Karpas-422 (cell line): Measurements from ENCODE around the gene RASSF3. TPM values are rescaled to one million over a fixed set of nuclear protein-coding genes. Genes with fewer than 3 reads are reported as not detected.
A peak's percentile ranks its signal among the peaks of the same experiment; 100 is the strongest.

Experiments
- DNase-seq: peaks from one replicate; pipeline ENCODE4 v3.0.0-alpha.2; 2015
- H2AFZ ChIP-seq: fragments of 200-600 bp; sonication (generic); 2 replicates; pipeline ENCODE4 v1.6.1; 2014; ENCODE audit warnings: antibody characterized with exemption, low read length, mixed read lengths
- H3K27ac ChIP-seq: fragments of 200-600 bp; sonication (generic); 2 replicates; pipeline ENCODE4 v1.5.1; 2014; ENCODE audit warnings: mild to moderate bottlenecking, low read length, moderate library complexity
- H3K27me3 ChIP-seq: fragments of 200-600 bp; sonication (generic); 2 replicates; pipeline ENCODE4 v1.6.1; 2014; ENCODE audit warnings: low read length, mixed read lengths
- H3K36me3 ChIP-seq: fragments of 200-600 bp; sonication (generic); 2 replicates; pipeline ENCODE4 v1.6.1; 2014; ENCODE audit warnings: low read length, mixed read lengths; ENCODE audit not compliant: insufficient read depth
- H3K4me1 ChIP-seq: fragments of 200-600 bp; sonication (generic); 2 replicates; pipeline ENCODE4 v1.6.1; 2014; ENCODE audit warnings: mild to moderate bottlenecking, low read length, mixed read lengths
- H3K4me2 ChIP-seq: fragments of 200-600 bp; sonication (generic); 2 replicates; pipeline ENCODE4 v1.6.1; 2014; ENCODE audit warnings: low read length, low read depth, mild to moderate bottlenecking; ENCODE audit not compliant: poor library complexity, severe bottlenecking
- H3K4me3 ChIP-seq: fragments of 200-600 bp; sonication (generic); 2 replicates; pipeline ENCODE4 v1.5.1; 2014; ENCODE audit warnings: mild to moderate bottlenecking, antibody characterized with exemption, low read length, mixed read lengths
- H3K79me2 ChIP-seq: fragments of 200-600 bp; sonication (generic); 2 replicates; pipeline ENCODE4 v1.6.1; 2014; ENCODE audit warnings: mild to moderate bottlenecking, low read length, mixed read lengths
- H3K9ac ChIP-seq: fragments of 200-600 bp; sonication (generic); 2 replicates; pipeline ENCODE4 v1.6.0; 2014; ENCODE audit warnings: low read length
- H3K9me2 ChIP-seq: fragments of 200-600 bp; sonication (generic), shearing (Covaris generic); replicated peaks from 2 replicates; pipeline ENCODE4 v1.6.0; 2014; ENCODE audit warnings: mild to moderate bottlenecking, low read length, moderate library complexity; ENCODE audit not compliant: insufficient read depth
- H3K9me3 ChIP-seq: fragments of 300-700, 200-600 bp; sonication (generic); 2 replicates; pipeline ENCODE4 v1.6.1; 2014; ENCODE audit warnings: low read length, mixed read lengths
- H4K20me1 ChIP-seq: fragments of 200-600 bp; sonication (generic); 2 replicates; pipeline ENCODE4 v1.6.1; 2014; ENCODE audit warnings: mild to moderate bottlenecking, antibody characterized with exemption, low read length, low read depth; ENCODE audit not compliant: insufficient read depth
- total RNA-seq: library from RNA; depleted of rRNA; stranded (reverse); fragments of >200 nt; shearing (Covaris generic); gene quantifications from 2 replicates; pipeline ENCODE4 v1.2.3, GENCODE V29; 2014; ENCODE audit warnings: low replicate concordance; rRNA removed

RASSF3 gene, protein sequence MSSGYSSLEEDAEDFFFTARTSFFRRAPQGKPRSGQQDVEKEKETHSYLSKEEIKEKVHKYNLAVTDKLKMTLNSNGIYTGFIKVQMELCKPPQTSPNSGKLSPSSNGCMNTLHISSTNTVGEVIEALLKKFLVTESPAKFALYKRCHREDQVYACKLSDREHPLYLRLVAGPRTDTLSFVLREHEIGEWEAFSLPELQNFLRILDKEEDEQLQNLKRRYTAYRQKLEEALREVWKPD
- total RNA-seq = 21.5 and 27.4 TPM in 2 replicates

DNA sequence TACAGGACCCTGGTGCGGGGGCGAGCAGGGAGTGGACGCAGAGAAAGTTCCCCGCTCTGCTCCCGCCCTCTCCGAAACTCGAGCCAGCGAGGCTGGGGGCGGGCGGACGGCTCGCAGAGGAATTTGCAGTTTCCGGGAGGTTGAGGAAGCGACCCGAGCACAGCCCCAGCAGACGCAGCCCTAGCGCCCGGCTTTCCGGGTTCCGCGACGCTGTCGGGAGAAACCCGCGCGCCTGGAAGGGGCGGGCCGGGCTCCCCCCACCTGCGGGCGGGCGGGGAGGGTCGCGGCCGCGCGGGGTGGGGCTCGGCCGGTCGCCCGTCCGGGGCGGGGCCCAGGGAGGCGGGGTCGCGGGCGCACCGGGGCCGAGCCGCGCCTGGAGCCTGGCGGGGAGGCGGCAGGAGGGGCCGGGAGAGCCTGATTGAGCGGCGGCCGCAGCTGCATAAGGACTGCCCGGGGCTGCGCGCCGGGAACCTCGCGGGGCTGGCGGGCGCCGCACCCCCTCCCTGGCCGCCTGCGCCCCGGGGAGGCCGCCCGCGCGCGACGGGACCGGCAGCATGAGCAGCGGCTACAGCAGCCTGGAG is at the start of gene RASSF3:
TSS of gene RASSF3 (plus strand) at position 417 of the 581 bp plus-strand sequence. CDS start at position 555, 138 bp downstream.
- peak within 1 kb of the TSS; percentile 95 for H3K9ac ChIP-seq
- H3K4me1 ChIP-seq = peaks cover 53% of the 10 kb centered on the region
- H3K36me3 ChIP-seq = peaks cover 15% of the 10 kb centered on the region; the same call in 1 of the 2 replicates
- H3K79me2 ChIP-seq = peaks cover 51% of the 10 kb centered on the region
- H3K4me2 ChIP-seq = peak within 1 kb of the TSS; percentile 97
- DNase-seq = peak; percentile 94
- H4K20me1 ChIP-seq = peaks cover 7% of the 10 kb centered on the region; the same call in 1 of the 2 replicates
- H3K4me3 ChIP-seq = peak within 1 kb of the TSS; percentile 99
- H3K9me3 ChIP-seq = no peaks in the 10 kb centered on the region
- H3K9me2 ChIP-seq = no peaks in the 10 kb centered on the region
- no peaks in the 10 kb centered on the region for H3K27me3 ChIP-seq
- peak within 1 kb of the TSS; percentile 89 for H2AFZ ChIP-seq
- peak within 1 kb of the TSS; percentile 84 for H3K27ac ChIP-seq

GRCh38 chr12:64561302-64562136 is 48.8 kb upstream of the RASSF3 start:
- H3K4me3 ChIP-seq = no peak overlapping the region
- peak; percentile 23 for DNase-seq
- H3K9me3 ChIP-seq = no peaks in the 10 kb centered on the region
- no peaks in the 10 kb centered on the region for H3K36me3 ChIP-seq
- no peak overlapping the region for H3K4me2 ChIP-seq
- no peak overlapping the region for H3K27ac ChIP-seq
- no peaks in the 10 kb centered on the region for H3K27me3 ChIP-seq
- H3K9me2 ChIP-seq = no peaks in the 10 kb centered on the region
- H4K20me1 ChIP-seq = no peaks in the 10 kb centered on the region
- no peak overlapping the region for H3K9ac ChIP-seq
- H3K4me1 ChIP-seq = peaks cover 4% of the 10 kb centered on the region; the same call in 1 of the 2 replicates
- no peak overlapping the region for H2AFZ ChIP-seq
- no peaks in the 10 kb centered on the region for H3K79me2 ChIP-seq

DNA sequence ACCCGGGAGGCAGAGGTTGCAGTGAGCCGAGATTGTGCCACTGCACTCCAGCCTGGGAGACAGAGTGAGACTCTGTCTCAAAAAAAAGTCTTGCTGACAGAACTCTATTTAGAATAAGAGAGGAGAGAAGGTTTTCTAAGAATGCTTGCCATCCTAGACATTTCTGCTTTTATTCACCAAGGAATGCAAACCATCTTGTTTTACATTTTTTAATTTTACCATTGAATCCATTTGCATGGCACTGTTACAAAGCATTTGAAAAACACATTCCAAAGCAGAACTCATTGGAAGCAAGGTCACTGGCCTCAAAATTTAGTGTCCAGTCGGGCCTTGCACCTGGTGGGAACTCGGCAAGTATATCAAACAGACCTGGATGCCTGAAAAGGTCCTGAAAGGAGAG is 44.2 kb upstream of the RASSF3 start:
- H3K27ac ChIP-seq = no peak overlapping the region
- no peaks in the 10 kb centered on the region for H3K79me2 ChIP-seq
- H3K4me3 ChIP-seq = no peak overlapping the region
- H3K9me3 ChIP-seq = no peaks in the 10 kb centered on the region
- peak; percentile 11 for DNase-seq
- H4K20me1 ChIP-seq = no peaks in the 10 kb centered on the region
- no peak overlapping the region for H3K4me2 ChIP-seq
- H3K9me2 ChIP-seq = no peaks in the 10 kb centered on the region
- H3K27me3 ChIP-seq = no peaks in the 10 kb centered on the region
- no peak overlapping the region for H3K9ac ChIP-seq
- no peak overlapping the region for H2AFZ ChIP-seq
- H3K36me3 ChIP-seq = no peaks in the 10 kb centered on the region
- H3K4me1 ChIP-seq = peaks cover 5% of the 10 kb centered on the region; the same call in 1 of the 2 replicates

DNA sequence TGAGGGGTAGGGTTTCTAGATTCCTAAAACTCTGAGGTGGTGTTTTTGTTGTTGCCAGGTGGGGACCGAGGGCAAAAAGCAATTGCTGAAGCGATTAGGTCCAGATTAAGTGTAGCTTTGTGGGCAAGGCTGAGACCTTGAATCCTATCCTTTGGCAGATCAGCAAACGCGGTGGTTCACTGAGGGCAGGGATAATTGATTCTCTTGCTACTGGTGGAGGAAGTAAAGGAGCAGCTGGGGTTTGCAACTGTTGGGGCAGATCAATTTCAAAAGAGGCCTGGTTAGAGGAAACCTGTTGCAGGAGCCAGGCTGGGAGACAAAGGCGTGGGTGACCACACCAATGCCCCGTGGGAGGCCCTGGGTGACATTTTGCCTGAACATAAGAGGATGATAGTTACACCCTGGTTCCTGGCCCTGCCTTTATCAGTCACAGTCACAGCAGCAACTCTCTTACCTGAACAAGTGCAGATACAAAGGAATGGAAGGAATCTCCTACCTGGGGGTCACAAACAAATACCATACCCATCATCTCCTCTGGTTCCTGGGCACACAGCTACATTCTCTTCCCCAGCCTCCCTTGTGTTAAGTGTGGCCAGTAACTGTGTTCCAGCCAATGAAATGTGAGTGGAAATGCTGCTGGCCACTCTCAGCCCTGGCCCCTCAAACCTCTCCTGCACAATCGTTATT is 43.3 kb upstream of the RASSF3 start:
- Histone ChIP-seq H2AFZ (no peak overlapping the region), H3K9me3 (no peaks in the 10 kb centered on the region), H4K20me1 (no peaks in the 10 kb centered on the region), H3K4me1 (peaks cover 5% of the 10 kb centered on the region; the same call in 1 of the 2 replicates), H3K27ac (no peak overlapping the region), H3K9me2 (no peaks in the 10 kb centered on the region), H3K36me3 (no peaks in the 10 kb centered on the region), H3K27me3 (no peaks in the 10 kb centered on the region), H3K4me3 (no peak overlapping the region), H3K79me2 (no peaks in the 10 kb centered on the region), H3K4me2 (no peak overlapping the region), H3K9ac (no peak overlapping the region)
- DNase-seq = no peak

GRCh38 chr12:64567570-64567969 is 42.7 kb upstream of the RASSF3 start:
- Histone ChIP-seq H3K4me2 (no peak overlapping the region), H3K27me3 (no peaks in the 10 kb centered on the region), H3K4me3 (no peak overlapping the region), H3K36me3 (no peaks in the 10 kb centered on the region), H3K27ac (no peak overlapping the region), H3K9ac (no peak overlapping the region), H3K79me2 (no peaks in the 10 kb centered on the region), H3K9me2 (no peaks in the 10 kb centered on the region), H2AFZ (no peak overlapping the region), H3K4me1 (peaks cover 5% of the 10 kb centered on the region; the same call in 1 of the 2 replicates), H4K20me1 (no peaks in the 10 kb centered on the region), H3K9me3 (no peaks in the 10 kb centered on the region)
- DNase-seq = peak; percentile 27

DNA sequence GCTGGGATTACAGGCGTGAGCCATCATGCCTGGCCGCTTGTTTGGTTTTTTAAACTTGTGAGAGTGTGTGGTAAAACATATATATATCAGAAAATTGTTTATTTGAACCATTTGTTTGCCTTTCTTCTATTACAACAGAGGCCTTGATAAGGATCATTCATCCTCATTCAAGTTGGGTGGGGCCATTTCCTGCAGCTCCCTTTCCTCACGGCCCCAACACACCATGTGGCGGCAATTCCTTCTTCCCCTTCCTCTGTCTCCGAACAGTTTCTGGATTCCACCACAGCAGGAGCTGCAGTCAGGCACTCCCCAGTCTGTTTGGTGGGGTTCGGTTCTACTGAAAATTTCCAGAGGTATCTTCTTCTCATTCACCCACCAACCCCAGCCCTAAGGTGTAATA is 42.0 kb upstream of the RASSF3 start:
- Histone ChIP-seq H2AFZ (no peak overlapping the region), H4K20me1 (no peaks in the 10 kb centered on the region), H3K27me3 (no peaks in the 10 kb centered on the region), H3K36me3 (no peaks in the 10 kb centered on the region), H3K4me2 (no peak overlapping the region), H3K27ac (no peak overlapping the region), H3K9me3 (no peaks in the 10 kb centered on the region), H3K4me3 (no peak overlapping the region), H3K79me2 (no peaks in the 10 kb centered on the region), H3K9me2 (no peaks in the 10 kb centered on the region), H3K4me1 (peaks cover 5% of the 10 kb centered on the region; the same call in 1 of the 2 replicates), H3K9ac (no peak overlapping the region)
- peak; percentile 19 for DNase-seq

DNA sequence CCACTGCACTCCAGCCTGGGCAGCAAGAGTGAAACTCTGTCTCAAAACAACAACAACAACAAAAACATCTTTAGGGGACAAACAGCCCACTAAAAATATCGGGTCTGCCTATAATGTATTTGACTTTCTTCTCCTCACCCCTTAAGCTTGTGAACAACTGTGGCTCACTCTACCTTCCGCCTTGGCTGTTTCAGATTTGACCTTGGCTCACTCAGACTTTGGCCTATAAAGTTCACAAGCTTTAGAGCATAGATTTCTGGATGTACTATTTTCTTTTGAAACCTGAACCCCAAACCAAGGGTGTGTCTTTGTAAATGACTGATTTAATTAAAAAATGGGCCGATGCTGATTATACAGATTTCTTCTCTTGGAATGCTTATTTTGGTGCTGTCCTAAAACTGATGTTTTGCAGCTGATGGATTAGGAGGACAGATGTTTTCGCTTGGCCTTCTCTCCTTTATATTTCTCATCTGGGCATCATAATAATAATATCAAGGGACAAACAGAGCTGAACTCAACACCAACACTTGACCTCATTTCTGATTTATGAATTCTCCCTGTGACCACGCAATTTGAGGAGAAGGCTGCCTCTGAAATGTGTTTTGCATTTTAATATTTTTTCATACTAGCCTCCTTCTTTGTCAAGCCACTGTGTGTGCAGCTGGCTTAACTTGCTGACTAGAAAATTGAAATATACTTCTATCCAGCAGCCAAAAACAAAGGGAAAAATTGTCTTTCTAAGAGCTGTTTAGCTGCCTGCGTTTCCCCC is 40.2 kb upstream of the RASSF3 start:
- peaks cover 5% of the 10 kb centered on the region; the same call in 1 of the 2 replicates for H3K4me1 ChIP-seq
- 0 out of 2 replicates have a peak, but pooled peaks cover 9% of the 10 kb centered on the region for H3K9me3 ChIP-seq

More for the DNA sequence above, 40.2 kb upstream of the RASSF3 start:
- no peak overlapping the region for H3K4me3 ChIP-seq
- peak; percentile 27 for DNase-seq
- H3K27me3 ChIP-seq = peaks cover 6% of the 10 kb centered on the region; the same call in 1 of the 2 replicates
- no peak overlapping the region for H3K4me2 ChIP-seq
- no peak overlapping the region for H3K9ac ChIP-seq
- no peaks in the 10 kb centered on the region for H3K36me3 ChIP-seq
- no peaks in the 10 kb centered on the region for H4K20me1 ChIP-seq
- H3K27ac ChIP-seq = no peak overlapping the region
- H3K9me2 ChIP-seq = no peaks in the 10 kb centered on the region
- no peaks in the 10 kb centered on the region for H3K79me2 ChIP-seq
- no peak overlapping the region for H2AFZ ChIP-seq
